MCF 10A (cell line): ENCODE data around the gene URAD. TPM values are rescaled to one million over a fixed set of nuclear protein-coding genes. Genes with fewer than 3 reads are reported as not detected.

ENCODE experiments used
- BruUV-seq: library from RNA; stranded (reverse); fragments of 400-500 nt; replicated peaks from 2 replicates; lab custom pipeline; 2021; lab: Mats Ljungman, UMichigan
- CTCF ChIA-PET: fragments of 300-600 bp; sonication (Branson Sonifier 250); formaldehyde crosslinking; extraction: SDS; loops from one replicate; lab custom pipeline; 2021; ENCODE audit warnings: antibody characterized with exemption, inconsistent platforms; lab: Yijun Ruan, JAX
- POLR2A ChIA-PET: fragments of 300-600, 350-650 bp; sonication (Branson Sonifier 250); formaldehyde crosslinking; extraction: SDS; loops from one replicate; lab custom pipeline; 2020; ENCODE audit warnings: antibody characterized with exemption, inconsistent platforms; lab: Yijun Ruan, JAX
- DNase-seq: peaks from one replicate; pipeline ENCODE4 v3.0.0-alpha.2; 2018; ENCODE audit not compliant: unreplicated experiment
- H3K27ac Mint-ChIP-seq: one replicate; pipeline ENCODE4 v1.8.0; 2022; ENCODE audit warnings: mild to moderate bottlenecking, low read depth, mixed read lengths; ENCODE audit not compliant: unreplicated experiment
- H3K27me3 Mint-ChIP-seq: one replicate; pipeline ENCODE4 v1.8.0; 2022; ENCODE audit warnings: mixed read lengths; ENCODE audit not compliant: insufficient read depth, unreplicated experiment
- H3K36me3 Mint-ChIP-seq: one replicate; pipeline ENCODE4 v1.8.0; 2022; ENCODE audit warnings: mild to moderate bottlenecking, moderate library complexity, mixed read lengths; ENCODE audit not compliant: insufficient read depth, unreplicated experiment
- H3K4me1 Mint-ChIP-seq: one replicate; pipeline ENCODE4 v1.8.0; 2022; ENCODE audit warnings: mixed read lengths; ENCODE audit not compliant: insufficient read depth, unreplicated experiment
- H3K4me3 Mint-ChIP-seq: one replicate; pipeline ENCODE4 v1.8.0; 2022; ENCODE audit warnings: mild to moderate bottlenecking, moderate library complexity, mixed read lengths; ENCODE audit not compliant: unreplicated experiment
- H3K9me3 Mint-ChIP-seq: one replicate; pipeline ENCODE4 v1.8.0; 2022; ENCODE audit warnings: mixed read lengths; ENCODE audit not compliant: unreplicated experiment
- CTCF ChIP-seq: fragments of 200-600 bp; IDR thresholded peaks from one replicate; pipeline ENCODE4 v1.8.0; 2022; ENCODE audit warnings: antibody characterized with exemption, mild to moderate bottlenecking; ENCODE audit not compliant: unreplicated experiment
- intact Hi-C: fragments of 100-400 bp; cut with micrococcal nuclease; formaldehyde crosslinking; loops from 2 replicates; pipeline ENCODE4 v1.14.1; 2022
- total RNA-seq: library from RNA; stranded (reverse); gene quantifications from 2 replicates; pipeline ENCODE4 v1.2.3, GENCODE V29; 2022

URAD gene
- total RNA-seq, 1 experiment from 2014 or later, result not detected

- TF ChIP-seq CTCF, result no peak
- peak; percentile 16 for DNase-seq
- H3K4me3 Mint-ChIP-seq, result no peak overlapping the region
- H3K27ac Mint-ChIP-seq, result no peak overlapping the region
- H3K27me3 Mint-ChIP-seq, result no peaks in the 10 kb centered on the region
- intact Hi-C loops, result no loop called here
- CTCF ChIA-PET, result interaction anchor here (1.1 kb wide), 2 partner anchors 176 to 641 kb away, joined by 3 read pairs; no protein-coding TSS in a partner anchor
- no TSS peak for BruUV-seq
- POLR2A ChIA-PET, result no interaction called here
- no peaks in the 10 kb centered on the region for H3K4me1 Mint-ChIP-seq
- no peaks in the 10 kb centered on the region for H3K36me3 Mint-ChIP-seq
- H3K9me3 Mint-ChIP-seq, result no peaks in the 10 kb centered on the region
These were observed 14.6 kb upstream of the URAD start for GRCh38 chr13:28002886-28003698.

DNA sequence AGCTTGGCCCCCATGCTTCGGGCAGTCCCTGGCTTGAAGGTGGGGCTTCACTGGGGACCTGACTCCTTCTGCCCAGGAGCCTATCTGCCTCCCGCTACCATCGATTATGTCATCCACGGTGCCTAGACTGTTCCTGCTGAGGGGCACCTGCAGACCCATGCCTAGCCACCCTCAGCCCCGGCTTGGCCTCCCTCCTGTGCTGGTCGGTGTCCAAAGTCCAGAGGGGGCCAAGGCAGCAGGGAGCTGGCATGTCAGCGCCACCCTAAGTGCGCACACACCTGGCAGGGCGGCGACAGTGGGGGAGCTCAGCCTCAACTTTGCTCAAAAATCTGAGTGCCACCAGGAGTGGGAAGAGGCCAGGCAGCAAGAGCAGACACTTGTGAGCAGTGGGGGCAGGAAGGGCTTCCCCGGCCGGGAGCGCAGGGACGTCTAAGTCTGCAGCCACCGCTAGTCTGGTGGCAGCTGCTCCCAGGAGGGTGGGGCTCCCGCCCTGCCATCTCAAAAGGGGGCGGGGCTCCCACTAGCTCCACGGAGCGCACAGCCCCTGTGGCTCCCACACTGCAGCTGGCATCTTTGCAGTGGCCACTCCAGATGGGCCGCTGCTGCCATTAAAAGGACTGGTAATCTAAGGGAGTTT is 13.5 kb upstream of the URAD start:
- BruUV-seq, result no TSS peak
- ChIA-PET POLR2A (no interaction called here), CTCF (interaction anchor here (1.1 to 1.2 kb wide), 2 partner anchors 175 to 640 kb away, joined by 3 read pairs; no protein-coding TSS in a partner anchor)
- no peaks in the 10 kb centered on the region for H3K9me3 Mint-ChIP-seq
- H3K27ac Mint-ChIP-seq, result no peak overlapping the region
- no peak for TF ChIP-seq CTCF
- H3K36me3 Mint-ChIP-seq, result no peaks in the 10 kb centered on the region
- intact Hi-C loops, result no loop called here
- no peaks in the 10 kb centered on the region for H3K4me1 Mint-ChIP-seq
- no peaks in the 10 kb centered on the region for H3K27me3 Mint-ChIP-seq
- no peak overlapping the region for H3K4me3 Mint-ChIP-seq
- no peak for DNase-seq

GRCh38 chr13:28001049-28001448 is 12.6 kb upstream of the URAD start:
- Mint-ChIP-seq H3K9me3 (no peaks in the 10 kb centered on the region), H3K4me3 (no peak overlapping the region), H3K4me1 (no peaks in the 10 kb centered on the region), H3K27me3 (no peaks in the 10 kb centered on the region), H3K27ac (no peak overlapping the region), H3K36me3 (no peaks in the 10 kb centered on the region)
- ChIA-PET POLR2A (no interaction called here), CTCF (interaction anchor here (0.5 to 1.2 kb wide), 2 partner anchors 171 to 639 kb away, joined by 3 to 4 read pairs; no protein-coding TSS in a partner anchor)
- TF ChIP-seq CTCF, result no peak
- intact Hi-C loops, result no loop called here
- no TSS peak for BruUV-seq
- DNase-seq, result no peak

GRCh38 chr13:28000567-28000966 is 12.1 kb upstream of the URAD start:
- H3K9me3 Mint-ChIP-seq, result no peaks in the 10 kb centered on the region
- no peak overlapping the region for H3K4me3 Mint-ChIP-seq
- CTCF ChIA-PET, result interaction anchor here (0.5 kb wide), 2 partner anchors 33 to 171 kb away, joined by 3 to 4 read pairs; no protein-coding TSS in a partner anchor
- intact Hi-C loops, result no loop called here
- no TSS peak for BruUV-seq
- no peak for DNase-seq
- no peaks in the 10 kb centered on the region for H3K4me1 Mint-ChIP-seq
- no peaks in the 10 kb centered on the region for H3K36me3 Mint-ChIP-seq
- no peaks in the 10 kb centered on the region for H3K27me3 Mint-ChIP-seq
- TF ChIP-seq CTCF, result no peak
- no peak overlapping the region for H3K27ac Mint-ChIP-seq
- POLR2A ChIA-PET, result no interaction called here
